ENCODE results near the gene CADM1.

CADM1 gene

GRCh38 chr11:115314330-115314920, 189.8 kb downstream of the CADM1 start:
- no peak for DNase-seq (ENCODE audit: low read depth in 2 of 2)
- H3K4me3 ChIP-seq (replicated peaks in 1 of 2; ENCODE audit: low read depth in 2 of 2, low read length in 2 of 2): no peak overlapping the region
- TF ChIP-seq, protein P1, sequence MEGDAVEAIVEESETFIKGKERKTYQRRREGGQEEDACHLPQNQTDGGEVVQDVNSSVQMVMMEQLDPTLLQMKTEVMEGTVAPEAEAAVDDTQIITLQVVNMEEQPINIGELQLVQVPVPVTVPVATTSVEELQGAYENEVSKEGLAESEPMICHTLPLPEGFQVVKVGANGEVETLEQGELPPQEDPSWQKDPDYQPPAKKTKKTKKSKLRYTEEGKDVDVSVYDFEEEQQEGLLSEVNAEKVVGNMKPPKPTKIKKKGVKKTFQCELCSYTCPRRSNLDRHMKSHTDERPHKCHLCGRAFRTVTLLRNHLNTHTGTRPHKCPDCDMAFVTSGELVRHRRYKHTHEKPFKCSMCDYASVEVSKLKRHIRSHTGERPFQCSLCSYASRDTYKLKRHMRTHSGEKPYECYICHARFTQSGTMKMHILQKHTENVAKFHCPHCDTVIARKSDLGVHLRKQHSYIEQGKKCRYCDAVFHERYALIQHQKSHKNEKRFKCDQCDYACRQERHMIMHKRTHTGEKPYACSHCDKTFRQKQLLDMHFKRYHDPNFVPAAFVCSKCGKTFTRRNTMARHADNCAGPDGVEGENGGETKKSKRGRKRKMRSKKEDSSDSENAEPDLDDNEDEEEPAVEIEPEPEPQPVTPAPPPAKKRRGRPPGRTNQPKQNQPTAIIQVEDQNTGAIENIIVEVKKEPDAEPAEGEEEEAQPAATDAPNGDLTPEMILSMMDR (IDR thresholded peaks at IDR 0.05; ENCODE audit: low read depth, low read length): no peak

- TF ChIP-seq, protein P1 (IDR thresholded peaks at IDR 0.05; ENCODE audit: low read depth, low read length): no peak
- H3K4me3 ChIP-seq (replicated peaks in 1 of 2; ENCODE audit: low read depth in 2 of 2, low read length in 2 of 2): no peak overlapping the region
- no peak for DNase-seq (ENCODE audit: low read depth in 2 of 2)
Measured at GRCh38 chr11:115313224-115313838, 190.9 kb downstream of the CADM1 start.

- DNase-seq (ENCODE audit: low read depth in 2 of 2): no peak
- no peak overlapping the region for H3K4me3 ChIP-seq (replicated peaks in 1 of 2; ENCODE audit: low read depth in 2 of 2, low read length in 2 of 2)
- TF ChIP-seq, protein P1 (IDR thresholded peaks at IDR 0.05; ENCODE audit: low read depth, low read length): no peak
Measured at GRCh38 chr11:115311949-115312348, 192.3 kb downstream of the CADM1 start.

- no peak for DNase-seq (ENCODE audit: low read depth in 2 of 2)
- no peak overlapping the region for H3K4me3 ChIP-seq (replicated peaks in 1 of 2; ENCODE audit: low read depth in 2 of 2, low read length in 2 of 2)
- TF ChIP-seq, protein P1 (IDR thresholded peaks at IDR 0.05; ENCODE audit: low read depth, low read length): no peak
Measured at GRCh38 chr11:115306689-115307088, 197.5 kb downstream of the CADM1 start.

DNA sequence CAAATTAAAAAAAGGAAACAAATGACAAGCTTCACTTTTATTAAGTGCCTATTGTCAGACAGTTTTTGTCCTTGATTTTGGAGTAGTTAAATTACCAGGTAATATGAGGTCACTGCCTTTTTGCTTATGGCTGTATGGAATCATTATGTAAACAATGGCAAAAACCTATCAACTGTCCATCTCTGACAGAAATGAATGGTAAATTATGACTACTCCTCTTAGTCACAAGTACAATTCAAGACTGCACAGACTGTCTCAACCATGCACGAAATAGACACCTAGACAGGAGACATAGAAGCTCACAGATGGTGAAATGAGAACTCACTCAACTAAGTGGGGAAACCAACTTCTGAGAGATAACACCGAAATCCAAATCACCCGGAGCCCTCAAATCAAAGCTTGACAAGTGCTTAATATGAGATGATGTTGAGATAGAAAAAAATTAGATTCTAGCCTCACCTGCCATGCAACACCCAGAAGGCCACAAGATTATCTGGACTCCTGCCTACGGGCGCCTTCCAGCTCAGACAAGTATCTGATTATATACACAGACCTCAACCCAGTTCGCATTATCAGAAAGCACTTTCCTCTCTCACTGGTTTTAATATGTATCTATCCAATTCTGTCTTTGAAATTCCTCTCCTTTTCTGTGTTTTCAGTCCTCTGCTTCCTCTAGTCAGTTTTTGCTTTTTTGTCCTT, 199.3 kb downstream of the CADM1 start:
- no peak for DNase-seq (ENCODE audit: low read depth in 2 of 2)
- no peak overlapping the region for H3K4me3 ChIP-seq (replicated peaks in 1 of 2; ENCODE audit: low read depth in 2 of 2, low read length in 2 of 2)
- TF ChIP-seq, protein P1 (IDR thresholded peaks at IDR 0.05; ENCODE audit: low read depth, low read length): no peak

DNA sequence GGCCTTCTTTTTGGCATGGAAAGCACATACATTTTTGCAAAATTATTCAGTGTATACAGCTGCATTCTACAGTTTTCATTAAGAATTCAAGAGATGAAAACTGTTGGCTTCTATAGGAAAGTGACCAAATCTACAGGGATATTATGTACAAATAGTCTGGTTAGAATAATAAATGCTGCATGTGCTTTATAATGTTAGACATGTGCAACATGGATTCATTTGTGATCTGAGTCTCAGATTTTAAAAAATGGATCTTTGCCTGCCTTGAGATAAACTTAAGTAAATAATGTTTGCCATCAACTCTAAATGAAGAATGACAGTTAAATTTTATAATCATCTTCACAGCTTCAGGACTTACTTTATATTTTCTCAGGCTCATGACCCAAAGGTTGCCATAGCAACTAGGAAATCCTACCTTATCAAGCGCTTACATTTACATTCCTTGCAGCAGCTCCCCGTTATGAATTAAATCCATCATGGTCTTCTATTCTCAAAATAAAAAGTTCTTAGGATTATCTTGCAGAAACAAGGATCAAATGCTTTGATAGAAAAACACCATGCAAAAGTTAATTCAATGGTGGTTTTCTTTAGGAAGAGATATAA, 200.2 kb downstream of the CADM1 start:
- no peak for DNase-seq (ENCODE audit: low read depth in 2 of 2)
- TF ChIP-seq, protein P1 (IDR thresholded peaks at IDR 0.05; ENCODE audit: low read depth, low read length): no peak
- no peak overlapping the region for H3K4me3 ChIP-seq (replicated peaks in 1 of 2; ENCODE audit: low read depth in 2 of 2, low read length in 2 of 2)

Measured in cardiac fibroblast (primary cell).